DMS53 treated with DMSO at 0.1 percent for 48 hours (cell line): ENCODE data around the gene PGLYRP4.

Experiments used
- DNase-seq: peaks from one replicate; lab custom pipeline; 2025; ENCODE audit not compliant: unreplicated experiment; lab: John Stamatoyannopoulos, UW

PGLYRP4 gene

GRCh38 chr1:153375511-153375910 lies 26.9 kb upstream of the PGLYRP4 start, which contains the start of gene S100A12:
TSS of gene S100A12 (minus strand) at chr1:153375621. CDS start at chr1:153374592, 1,029 bp downstream.
- no peak for DNase-seq

GRCh38 chr1:153374071-153374470 lies 25.4 kb upstream of the PGLYRP4 start:
- no peak for DNase-seq

GRCh38 chr1:153372571-153372970 lies 23.9 kb upstream of the PGLYRP4 start:
- DNase-seq: no peak

- no peak for DNase-seq
Observed at GRCh38 chr1:153371231-153371630, 22.6 kb upstream of the PGLYRP4 start.

- no peak for DNase-seq
Observed at GRCh38 chr1:153370146-153370545, 21.5 kb upstream of the PGLYRP4 start.

- no peak for DNase-seq
Observed at GRCh38 chr1:153368495-153368894, 19.9 kb upstream of the PGLYRP4 start.

- DNase-seq: no peak
Observed at GRCh38 chr1:153367090-153367489, 18.4 kb upstream of the PGLYRP4 start.

DNA sequence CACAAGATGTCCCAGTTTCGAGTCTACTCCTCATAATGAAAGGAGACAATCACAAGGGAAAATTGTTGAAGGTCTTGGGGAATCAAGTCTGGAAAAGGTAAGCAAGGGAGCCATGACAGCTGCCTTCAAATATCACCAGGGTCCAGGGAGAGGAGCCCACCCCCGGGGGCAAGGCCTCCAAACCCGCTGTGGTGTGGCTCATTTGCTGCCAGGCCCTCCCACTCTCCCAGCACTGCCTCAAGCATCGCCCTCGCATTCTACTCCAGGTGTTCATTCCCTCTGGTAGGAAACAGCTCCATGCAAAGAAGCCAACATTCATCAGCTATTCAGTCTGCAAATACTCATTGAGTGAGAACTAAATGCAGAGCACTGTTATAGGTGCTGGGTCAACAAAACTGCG lies 17.6 kb upstream of the PGLYRP4 start:
- no peak for DNase-seq

GRCh38 chr1:153365696-153366095 lies 17.1 kb upstream of the PGLYRP4 start:
- DNase-seq: no peak

GRCh38 chr1:153364766-153365666 lies 16.4 kb upstream of the PGLYRP4 start:
- no peak for DNase-seq

DNA sequence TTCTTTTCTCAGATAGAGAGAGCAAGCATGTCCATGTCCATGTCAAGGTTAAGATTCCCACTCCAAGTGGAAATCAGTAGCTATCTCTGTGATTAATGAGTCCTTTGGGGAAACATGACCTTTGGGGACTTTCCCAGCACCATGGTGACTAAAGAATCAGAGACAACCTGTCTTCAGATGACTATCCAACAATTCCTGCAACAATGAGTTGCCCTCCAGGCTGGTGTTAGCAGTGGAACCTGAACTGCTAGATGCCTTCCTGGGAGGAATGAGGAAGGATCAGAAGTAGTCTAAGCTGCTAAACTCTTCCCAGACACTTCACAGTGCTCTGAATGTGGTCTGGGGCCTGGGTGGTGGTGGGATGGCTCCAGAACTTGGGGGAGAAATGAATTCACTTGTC lies 15.5 kb upstream of the PGLYRP4 start:
- no peak for DNase-seq

DNA sequence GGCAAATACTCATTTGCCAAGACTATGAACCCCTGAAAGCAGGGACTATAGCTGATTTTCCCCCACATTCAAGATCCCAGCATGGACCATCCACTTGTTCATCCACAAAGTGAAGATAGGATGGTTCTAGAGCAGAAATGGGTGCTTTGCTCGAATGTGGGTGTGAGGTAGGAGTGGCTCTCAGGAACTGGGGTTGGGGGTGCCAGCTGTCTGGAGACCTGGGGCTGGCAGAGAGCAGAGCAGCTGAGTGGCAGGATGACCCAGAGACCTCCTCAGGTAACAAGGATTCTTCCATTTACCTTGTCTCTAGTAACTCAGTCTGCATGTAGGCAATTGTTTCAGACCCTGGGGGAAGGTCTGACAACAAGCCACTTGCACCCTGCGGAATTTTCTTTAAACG lies 15.0 kb upstream of the PGLYRP4 start:
- DNase-seq: no peak

- DNase-seq: no peak
Observed at GRCh38 chr1:153362187-153362775, 13.6 kb upstream of the PGLYRP4 start.

DNA sequence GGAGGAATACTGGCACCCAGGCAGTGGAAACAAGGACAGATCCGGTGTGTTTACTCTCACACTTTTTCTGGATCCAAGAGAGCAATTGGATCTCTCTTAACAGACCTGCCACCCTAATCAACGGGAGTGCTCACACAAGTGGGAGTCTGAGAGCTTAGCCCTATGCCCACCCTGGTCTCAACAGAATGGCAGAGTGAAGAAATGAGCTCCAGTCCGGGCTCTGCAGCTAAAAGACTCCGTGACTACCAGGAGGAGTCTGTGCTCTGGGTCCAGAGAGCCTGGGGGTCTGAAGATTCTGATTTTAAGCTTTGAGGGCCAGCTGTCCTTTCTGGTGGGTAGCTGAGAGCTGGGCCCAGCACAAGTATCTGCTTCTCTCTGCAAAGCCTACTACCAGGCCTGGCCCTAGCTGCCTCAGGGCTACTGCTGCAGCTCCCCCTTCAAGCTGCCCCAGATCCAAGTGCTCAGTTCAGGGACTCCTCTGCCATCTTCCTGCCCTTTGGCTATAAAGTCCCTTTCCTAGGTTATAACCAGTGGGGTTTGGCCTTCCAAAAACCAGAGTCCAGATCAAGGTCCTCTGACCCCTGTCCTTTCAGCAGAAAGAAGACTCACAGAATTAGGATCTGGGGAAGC lies 13.0 kb upstream of the PGLYRP4 start:
- DNase-seq: no peak

- no peak for DNase-seq
Observed at GRCh38 chr1:153360592-153361479, 12.2 kb upstream of the PGLYRP4 start.

DNA sequence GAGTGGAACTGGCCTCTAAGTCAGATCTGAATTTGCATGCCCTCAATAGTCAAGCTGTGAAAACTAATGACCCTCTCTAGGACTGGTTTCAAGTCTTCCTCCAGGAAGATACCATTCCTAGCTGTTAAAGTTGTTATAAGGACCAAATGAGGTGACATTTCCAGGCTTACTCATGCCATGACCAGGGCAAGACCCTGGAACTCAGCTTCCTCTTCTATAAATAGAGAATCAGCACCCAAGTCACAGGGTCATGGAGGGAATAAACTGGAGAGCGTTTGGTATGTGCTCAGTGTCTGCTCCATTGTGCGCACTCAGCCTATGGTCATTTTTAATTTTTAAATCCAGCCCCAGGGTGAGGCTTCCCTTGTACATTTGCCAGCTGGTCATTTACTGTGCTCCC lies 11.5 kb upstream of the PGLYRP4 start:
- DNase-seq: no peak

DNA sequence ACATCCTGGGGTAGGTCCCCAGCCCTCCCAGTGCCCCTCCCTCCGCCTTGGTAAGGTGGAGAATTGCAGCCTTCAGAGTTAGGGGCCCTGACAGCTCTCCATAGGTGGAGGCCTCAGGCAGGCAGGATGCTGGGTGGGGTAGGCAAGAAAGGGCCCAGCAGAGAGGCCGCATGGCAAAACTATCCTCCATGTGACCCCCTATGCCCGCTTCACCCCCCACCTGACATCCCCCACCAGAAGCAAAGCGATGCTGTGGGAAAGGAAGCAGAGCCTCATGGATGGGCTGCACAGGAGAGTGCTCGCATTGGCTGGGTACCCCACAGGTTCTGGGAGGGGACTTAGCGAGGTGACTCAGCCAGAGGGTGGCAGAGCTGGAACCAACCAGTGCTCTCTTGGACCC lies 10.6 kb upstream of the PGLYRP4 start:
- no peak for DNase-seq

DNA sequence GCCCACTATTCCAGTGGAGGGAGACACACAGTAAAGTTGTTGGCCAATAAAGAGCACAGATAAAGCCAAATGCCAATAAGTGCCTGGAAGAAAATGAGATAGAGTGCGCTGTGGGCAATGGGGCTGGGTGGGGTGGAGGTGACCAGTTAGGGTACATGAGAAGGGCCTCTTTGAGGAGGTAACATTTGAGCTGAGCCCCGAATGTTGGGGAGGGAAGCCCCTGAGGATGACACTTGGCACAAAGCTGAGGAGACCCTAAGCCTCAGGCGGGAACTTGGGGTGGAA lies 10.0 kb upstream of the PGLYRP4 start:
- no peak for DNase-seq

- DNase-seq: no peak
Observed at GRCh38 chr1:153357853-153358690, 9.4 kb upstream of the PGLYRP4 start, which contains the start of gene S100A9. TSS of gene S100A9 (plus strand) at chr1:153357854. CDS start at chr1:153358284, 430 bp downstream.
